Muscle of leg (tissue), 11 donors: ENCODE data around the gene SIL1. TPM values are rescaled to one million over a fixed set of nuclear protein-coding genes. Genes with fewer than 3 reads are reported as not detected.

Source experiments
- DNase-seq: peaks from one replicate; pipeline ENCODE4 v3.0.0; 2013
- H3K27ac ChIP-seq: one replicate; pipeline ENCODE4 v1.5.1; 2013; ENCODE audit warnings: mild to moderate bottlenecking, low read length, control low read depth
- H3K27me3 ChIP-seq: one replicate; pipeline ENCODE4 v1.6.1; 2013; ENCODE audit warnings: low read length; ENCODE audit not compliant: control insufficient read depth, insufficient read depth
- H3K36me3 ChIP-seq: one replicate; pipeline ENCODE4 v1.6.1; 2013; ENCODE audit warnings: low read length; ENCODE audit not compliant: control insufficient read depth, insufficient read depth
- H3K4me1 ChIP-seq: one replicate; pipeline ENCODE4 v1.6.1; 2013; ENCODE audit warnings: low read length; ENCODE audit not compliant: control insufficient read depth, insufficient read depth
- H3K4me3 ChIP-seq: one replicate; pipeline ENCODE4 v1.5.1; 2013; ENCODE audit warnings: low read length, control low read depth
- H3K9me3 ChIP-seq: replicated peaks from 2 replicates; pipeline ENCODE4 v1.6.1; 2013; ENCODE audit warnings: low read depth, low read length; ENCODE audit not compliant: control insufficient read depth
- WGBS: methylation state at CpG from one replicate; pipeline ENCODE4 v1.1.5; 2013; ENCODE audit warnings: missing lambda C conversion rate; ENCODE audit not compliant: insufficient coverage; 5-methylcytosine and 5-hydroxymethylcytosine counted together
- polyA plus RNA-seq, 8 donors: library from polyadenylated mRNA; unstranded; fragments of 120-200 nt; gene quantifications; one replicate each; pipeline versions ENCODE4 v1.2.1 to v1.2.3, GENCODE V29; 2013; ENCODE audit warnings: inconsistent platforms in 1 of 8, low replicate concordance in 1 of 8; ENCODE audit not compliant: insufficient read length in 8 of 8, insufficient read depth in 1 of 8
- total RNA-seq: library from RNA; stranded (reverse); fragments of 120-200 nt; gene quantifications from one replicate; pipeline ENCODE4 v1.2.4, GENCODE V29; 2013

SIL1 gene
- total and polyA plus RNA-seq, 9 donors: 20.0 to 34.7 (median 26.4) TPM

DNA sequence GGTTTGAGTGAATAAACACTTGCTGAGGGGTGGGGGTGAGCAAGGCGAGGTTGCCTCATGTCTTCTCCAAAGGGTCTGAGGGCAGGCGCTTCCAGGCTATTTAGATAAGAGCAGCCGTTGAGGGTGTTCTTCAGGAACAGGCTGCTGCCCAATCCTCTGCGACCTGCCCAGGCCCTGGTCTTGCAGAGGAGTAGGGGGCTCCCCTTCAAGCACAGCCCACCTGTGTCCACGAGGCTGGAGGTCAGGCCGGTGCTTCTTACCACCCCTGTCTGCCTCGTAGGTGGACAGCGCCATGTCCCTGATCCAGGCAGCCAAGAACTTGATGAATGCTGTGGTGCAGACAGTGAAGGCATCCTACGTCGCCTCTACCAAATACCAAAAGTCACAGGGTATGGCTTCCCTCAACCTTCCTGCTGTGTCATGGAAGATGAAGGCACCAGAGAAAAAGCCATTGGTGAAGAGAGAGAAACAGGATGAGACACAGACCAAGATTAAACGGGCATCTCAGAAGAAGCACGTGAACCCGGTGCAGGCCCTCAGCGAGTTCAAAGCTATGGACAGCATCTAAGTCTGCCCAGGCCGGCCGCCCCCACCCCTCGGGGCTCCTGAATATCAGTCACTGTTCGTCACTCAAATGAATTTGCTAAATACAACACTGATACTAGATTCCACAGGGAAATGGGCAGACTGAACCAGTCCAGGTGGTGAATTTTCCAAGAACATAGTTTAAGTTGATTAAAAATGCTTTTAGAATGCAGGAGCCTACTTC is 264.5 kb downstream of the SIL1 start:
- Histone ChIP-seq H3K36me3 (peaks cover 76% of the 10 kb centered on the region), H3K4me1 (peaks cover 6% of the 10 kb centered on the region), H3K27ac (no peak overlapping the region), H3K9me3 (no peaks in the 10 kb centered on the region), H3K4me3 (no peak overlapping the region), H3K27me3 (no peaks in the 10 kb centered on the region)
- WGBS: 87% methylated on average over 10 of the region's 18 CpGs
- DNase-seq: no peak

DNA sequence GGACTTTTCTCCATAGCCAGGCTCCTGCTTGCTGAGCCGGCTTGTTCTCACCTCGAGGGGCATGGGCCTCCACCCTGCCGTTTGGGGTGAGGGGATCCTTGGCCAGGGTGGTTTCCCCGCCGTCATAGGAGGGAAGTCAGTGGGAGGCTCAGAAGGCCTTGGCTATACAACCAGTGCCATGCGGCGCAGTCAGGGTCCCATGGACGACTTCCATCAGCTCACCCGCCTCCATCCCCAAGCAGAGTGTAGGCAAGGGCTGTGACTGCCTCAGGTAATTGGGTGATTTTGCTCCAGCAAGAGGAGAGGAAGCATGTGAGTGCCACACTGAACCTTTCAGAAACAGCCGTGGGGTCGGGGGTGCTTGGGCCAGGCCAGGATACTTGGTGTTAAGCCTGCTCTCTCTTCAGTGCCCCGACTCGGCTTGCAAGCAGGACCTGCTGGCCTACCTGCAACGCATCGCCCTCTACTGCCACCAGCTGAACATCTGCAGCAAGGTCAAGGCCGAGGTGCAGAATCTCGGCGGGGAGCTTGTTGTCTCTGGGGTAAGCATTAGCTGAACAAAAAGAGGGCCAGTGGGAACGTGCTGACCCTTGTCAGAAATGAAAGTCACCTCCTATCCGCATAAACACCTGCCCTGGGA is 265.9 kb downstream of the SIL1 start:
- 61% methylated on average over 10 of the region's 20 CpGs for WGBS
- no peak overlapping the region for H3K4me3 ChIP-seq
- H3K9me3 ChIP-seq: no peaks in the 10 kb centered on the region
- H3K4me1 ChIP-seq: peaks cover 13% of the 10 kb centered on the region
- H3K27me3 ChIP-seq: no peaks in the 10 kb centered on the region
- DNase-seq: no peak
- no peak overlapping the region for H3K27ac ChIP-seq
- peaks cover 78% of the 10 kb centered on the region for H3K36me3 ChIP-seq

DNA sequence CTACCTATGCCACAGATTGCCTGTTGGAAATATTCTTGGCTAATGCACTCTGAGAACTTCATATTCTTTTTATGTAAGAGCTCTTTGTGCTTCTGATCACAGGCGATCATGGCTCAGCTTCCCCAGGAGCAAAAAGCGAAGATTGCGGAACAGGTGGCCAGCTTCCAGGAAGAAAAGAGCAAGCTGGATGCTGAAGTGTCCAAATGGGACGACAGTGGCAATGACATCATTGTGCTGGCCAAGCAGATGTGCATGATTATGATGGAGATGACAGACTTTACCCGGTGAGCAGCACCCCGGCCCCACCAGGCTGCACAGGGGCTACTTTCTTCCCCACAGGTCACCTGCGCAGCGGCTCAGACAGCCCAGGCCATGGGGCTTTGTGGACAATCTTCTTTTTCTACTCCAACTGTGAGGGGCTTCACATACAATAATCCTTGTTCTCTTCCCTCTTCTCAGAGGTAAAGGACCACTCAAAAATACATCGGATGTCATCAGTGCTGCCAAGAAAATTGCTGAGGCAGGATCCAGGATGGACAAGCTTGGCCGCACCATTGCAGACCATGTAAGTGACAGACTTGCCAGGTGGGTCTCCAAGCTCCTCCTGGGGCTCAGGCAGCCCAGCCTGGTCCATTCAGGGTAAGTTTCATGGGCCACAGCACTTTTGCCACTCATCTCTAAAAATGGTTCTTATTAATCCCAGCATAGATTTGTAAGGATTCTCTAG is 267.6 kb downstream of the SIL1 start:
- 49% methylated on average over 10 of the region's 10 CpGs for WGBS
- Histone ChIP-seq H3K4me1 (peaks cover 23% of the 10 kb centered on the region), H3K27me3 (no peaks in the 10 kb centered on the region), H3K9me3 (no peaks in the 10 kb centered on the region), H3K36me3 (peaks cover 82% of the 10 kb centered on the region), H3K4me3 (no peak overlapping the region), H3K27ac (no peak overlapping the region)
- peak; percentile 45 for DNase-seq

DNA sequence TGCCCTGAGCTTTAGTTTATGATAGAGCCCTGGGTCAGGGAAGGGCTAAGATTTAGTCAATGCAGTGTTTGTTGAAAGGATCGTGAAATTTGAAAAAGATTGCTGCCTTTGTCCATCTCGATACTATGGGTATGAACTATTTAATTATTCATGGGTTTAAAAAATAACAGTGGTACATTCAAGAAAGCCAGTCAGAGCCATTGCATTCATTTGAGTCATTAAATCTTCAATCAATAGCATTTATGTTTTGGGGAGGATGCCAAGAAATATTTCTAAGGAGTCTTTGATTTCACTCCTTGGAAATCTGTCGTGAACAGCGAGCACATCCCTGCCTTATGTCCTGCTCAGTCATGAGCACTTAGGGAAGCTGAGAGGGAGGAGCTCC is 268.6 kb downstream of the SIL1 start:
- no peak for DNase-seq
- H3K4me3 ChIP-seq: no peak overlapping the region
- H3K27me3 ChIP-seq: no peaks in the 10 kb centered on the region
- H3K27ac ChIP-seq: no peak overlapping the region
- H3K9me3 ChIP-seq: no peaks in the 10 kb centered on the region
- WGBS: 77% methylated on average over 3 of the region's 4 CpGs
- peaks cover 23% of the 10 kb centered on the region for H3K4me1 ChIP-seq
- peaks cover 86% of the 10 kb centered on the region for H3K36me3 ChIP-seq

DNA sequence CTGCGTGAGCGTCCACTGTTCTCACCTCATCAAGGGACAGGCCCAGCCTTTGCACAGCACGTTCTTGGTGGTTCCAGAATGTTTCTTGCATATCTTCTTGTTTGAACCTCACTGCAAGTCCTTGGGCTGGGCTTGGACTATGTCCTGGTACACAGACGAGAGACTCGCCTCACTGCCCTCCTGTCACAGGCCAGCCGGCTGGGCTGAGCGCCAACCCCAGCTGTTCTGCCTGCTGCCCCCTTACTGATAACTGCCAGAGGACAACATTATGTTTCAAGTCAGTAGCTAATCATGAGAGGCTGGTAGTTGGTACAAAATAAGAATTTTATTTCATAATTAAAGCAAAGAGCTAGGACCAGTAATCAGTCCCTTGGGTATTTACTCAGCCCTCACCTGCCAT is 270.2 kb downstream of the SIL1 start:
- DNase-seq: peak; percentile 79
- H3K9me3 ChIP-seq: no peaks in the 10 kb centered on the region
- H3K27ac ChIP-seq: peak overlapping the region; percentile 35
- 63% methylated on average over 4 of the region's 7 CpGs for WGBS
- no peaks in the 10 kb centered on the region for H3K27me3 ChIP-seq
- H3K4me1 ChIP-seq: peaks cover 23% of the 10 kb centered on the region
- H3K4me3 ChIP-seq: no peak overlapping the region
- H3K36me3 ChIP-seq: peaks cover 70% of the 10 kb centered on the region

DNA sequence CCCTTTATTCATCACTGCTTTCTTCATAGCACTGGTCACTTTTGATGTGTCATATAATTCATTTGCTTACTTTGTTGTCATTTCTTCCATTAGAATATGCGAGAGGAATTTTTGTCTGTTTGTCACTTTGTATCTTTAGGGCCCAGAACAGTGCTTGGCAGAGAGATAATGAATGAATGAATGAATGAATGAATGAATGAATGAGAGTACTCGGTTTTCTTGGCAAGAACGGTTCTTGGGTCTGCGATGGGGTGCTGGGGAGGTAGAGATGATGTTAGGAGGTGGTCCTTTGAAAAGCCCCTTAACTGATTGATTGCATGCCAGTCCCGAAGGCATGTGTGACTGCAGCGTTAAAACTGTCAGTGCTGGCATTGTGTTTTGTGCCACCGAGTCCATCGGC is 270.6 kb downstream of the SIL1 start:
- DNase-seq: no peak
- Histone ChIP-seq H3K36me3 (peaks cover 65% of the 10 kb centered on the region), H3K9me3 (no peaks in the 10 kb centered on the region), H3K27ac (peak overlapping the region; percentile 35), H3K27me3 (no peaks in the 10 kb centered on the region), H3K4me1 (peaks cover 23% of the 10 kb centered on the region), H3K4me3 (no peak overlapping the region)
- 87% methylated on average over 8 of the region's 8 CpGs for WGBS

DNA sequence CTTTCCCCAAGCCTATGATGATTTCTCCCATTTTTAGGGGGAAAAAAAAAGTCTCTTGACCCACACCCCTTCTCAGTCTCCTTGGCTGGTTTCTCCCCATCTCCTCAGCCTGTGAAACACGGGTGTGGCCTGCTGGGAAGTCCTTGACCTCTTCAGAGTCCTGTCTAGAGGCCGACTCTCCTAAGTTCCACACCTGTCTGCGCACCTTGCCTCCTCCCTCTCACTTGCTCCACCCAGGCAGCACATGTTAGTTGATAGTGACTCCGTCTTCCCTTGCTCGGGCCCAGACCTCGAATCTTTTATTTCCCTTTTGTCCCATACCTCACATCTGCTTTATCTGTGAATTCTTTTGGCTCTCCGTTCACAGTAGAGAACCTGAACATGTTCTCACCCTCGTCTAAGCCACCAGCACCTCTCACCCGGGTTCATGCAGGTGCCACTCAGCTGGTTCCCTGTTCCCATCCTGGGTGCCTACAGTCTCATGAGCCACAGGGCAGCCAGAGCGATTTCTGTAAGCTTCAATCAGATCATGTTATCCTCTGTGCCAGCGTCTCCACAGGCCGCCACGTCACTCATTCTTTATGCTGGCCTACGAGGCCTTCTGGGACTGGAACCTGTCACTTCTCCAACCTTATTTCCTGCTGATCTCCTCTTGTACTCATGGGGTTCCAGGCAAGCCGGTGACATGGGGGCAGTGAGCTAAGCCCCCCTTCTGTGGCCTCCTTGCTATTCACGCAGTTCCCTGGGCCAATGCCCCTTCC is 271.3 kb downstream of the SIL1 start:
- DNase-seq: no peak
- H3K4me3 ChIP-seq: no peak overlapping the region
- H3K27me3 ChIP-seq: no peaks in the 10 kb centered on the region
- no peaks in the 10 kb centered on the region for H3K9me3 ChIP-seq
- H3K4me1 ChIP-seq: peaks cover 23% of the 10 kb centered on the region
- no peak overlapping the region for H3K27ac ChIP-seq
- 78% methylated on average over 15 of the region's 16 CpGs for WGBS
- H3K36me3 ChIP-seq: peaks cover 60% of the 10 kb centered on the region

DNA sequence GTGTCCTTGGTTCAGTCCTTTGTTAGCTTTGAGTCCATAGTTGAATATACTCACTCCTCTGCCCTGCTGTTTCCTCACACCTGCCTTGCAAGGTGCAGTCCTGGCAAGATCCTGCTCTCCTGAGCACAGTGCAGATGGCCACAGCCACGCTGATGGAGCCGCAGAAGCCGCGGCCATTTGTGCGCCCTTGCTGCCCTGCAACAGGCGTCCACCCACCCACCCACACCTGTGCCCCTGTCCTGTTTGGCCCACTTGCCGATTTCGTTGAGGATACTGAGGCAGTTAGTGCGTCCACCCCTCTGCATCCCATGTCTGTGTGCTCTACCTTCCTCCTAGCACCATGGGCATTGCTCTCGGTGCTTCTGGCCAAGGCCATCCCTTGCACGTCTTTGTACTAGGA is 271.9 kb downstream of the SIL1 start:
- H3K4me1 ChIP-seq: peaks cover 23% of the 10 kb centered on the region
- no peaks in the 10 kb centered on the region for H3K27me3 ChIP-seq
- no peaks in the 10 kb centered on the region for H3K9me3 ChIP-seq
- H3K4me3 ChIP-seq: no peak overlapping the region
- DNase-seq: no peak
- no peak overlapping the region for H3K27ac ChIP-seq
- 95% methylated on average over 10 of the region's 11 CpGs for WGBS
- H3K36me3 ChIP-seq: peaks cover 54% of the 10 kb centered on the region

DNA sequence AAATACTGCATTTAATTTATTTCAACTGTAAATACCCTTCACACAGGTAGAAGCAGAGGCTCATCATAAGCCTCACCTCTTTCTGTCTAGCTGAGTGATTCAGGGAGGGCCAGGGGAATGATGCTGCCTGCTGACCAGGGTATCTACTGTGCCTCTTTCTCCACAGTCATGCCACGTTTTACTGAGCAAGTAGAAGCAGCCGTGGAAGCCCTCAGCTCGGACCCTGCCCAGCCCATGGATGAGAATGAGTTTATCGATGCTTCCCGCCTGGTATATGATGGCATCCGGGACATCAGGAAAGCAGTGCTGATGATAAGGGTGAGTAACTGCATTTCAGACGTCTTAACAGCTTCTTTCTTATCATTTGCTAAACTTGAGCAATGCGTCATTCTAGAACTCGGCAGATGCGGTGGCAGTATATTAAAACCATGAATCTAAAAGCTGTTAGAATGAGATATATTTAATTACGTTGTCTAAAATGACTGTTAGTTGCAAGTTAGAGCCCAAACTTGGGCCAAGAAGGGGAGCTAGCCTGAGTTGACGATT is 273.0 kb downstream of the SIL1 start:
- DNase-seq: no peak
- 95% methylated on average over 6 of the region's 12 CpGs for WGBS
- Histone ChIP-seq H3K36me3 (peaks cover 49% of the 10 kb centered on the region), H3K4me3 (no peak overlapping the region), H3K27me3 (no peaks in the 10 kb centered on the region), H3K27ac (no peak overlapping the region), H3K4me1 (peaks cover 20% of the 10 kb centered on the region), H3K9me3 (no peaks in the 10 kb centered on the region)
